Measurements from ENCODE around the gene TSBP1.
A peak's percentile ranks its signal among the peaks of the same experiment; 100 is the strongest.
"Not testable (repeated sequence)": the region's sequence is repeated elsewhere in the genome, so short reads cannot be mapped to it uniquely, and the experiment has no call there.

The TSBP1 gene

GRCh38 chr6:32271429-32271828 lies 100.3 kb downstream of the TSBP1 start:
- H3K9me2 ChIP-seq (replicated peaks; ENCODE audit: insufficient read depth, low read length): no peaks in the 10 kb centered on the region
- H3K4me2 ChIP-seq (ENCODE audit: low read depth, low read length, poor library complexity, severe bottlenecking): peak overlapping the region; percentile 51
- peaks cover 18% of the 10 kb centered on the region for H3F3A ChIP-seq (ENCODE audit: insufficient read depth)

GRCh38 chr6:32268459-32268858 lies 103.2 kb downstream of the TSBP1 start:
- peak overlapping the region; percentile 8 for H3K4me3 ChIP-seq (ENCODE audit: insufficient read depth, low read length, poor library complexity, severe bottlenecking)
- peak overlapping the region; percentile 9 for H2AFZ ChIP-seq (ENCODE audit: low read depth, low read length, severe bottlenecking)
- H3K4me2 ChIP-seq (ENCODE audit: low read depth, low read length, poor library complexity, severe bottlenecking): peak overlapping the region; percentile 53

More at GRCh38 chr6:32271429-32271828, 100.3 kb downstream of the TSBP1 start:
- peaks cover 6% of the 10 kb centered on the region; the same call in 1 of the 2 replicates for H3K36me3 ChIP-seq (ENCODE audit: low read length)
- H3K27ac ChIP-seq (ENCODE audit: low read depth, low read length): peak overlapping the region; percentile 62
- no peaks in the 10 kb centered on the region for H3K79me2 ChIP-seq (ENCODE audit: insufficient read depth, low read length)
- TF ChIP-seq EZH2phosphoT487 (conservative IDR thresholded peaks at IDR 0.05; ENCODE audit: low read length) (no peak), CTCF (IDR thresholded peaks at IDR 0.05; ENCODE audit: insufficient read depth, low read length, poor library complexity, severe bottlenecking) (no peak)
- no peak overlapping the region for H3K4me3 ChIP-seq (ENCODE audit: insufficient read depth, low read length, poor library complexity, severe bottlenecking)
- H3K9ac ChIP-seq (ENCODE audit: low read length): no peak overlapping the region
- H4K20me1 ChIP-seq (ENCODE audit: low read depth, low read length): no peaks in the 10 kb centered on the region
- no peaks in the 10 kb centered on the region for H3K9me3 ChIP-seq (ENCODE audit: insufficient read depth, low read length)
- H2AFZ ChIP-seq (ENCODE audit: low read depth, low read length, severe bottlenecking): no peak overlapping the region
- H3K27me3 ChIP-seq (ENCODE audit: low read length): no peaks in the 10 kb centered on the region

GRCh38 chr6:32267035-32267434 lies 104.7 kb downstream of the TSBP1 start:
- no peaks in the 10 kb centered on the region for H3K9me3 ChIP-seq (ENCODE audit: insufficient read depth, low read length)
- no peaks in the 10 kb centered on the region for H3K9me2 ChIP-seq (replicated peaks; ENCODE audit: insufficient read depth, low read length)
- H3K36me3 ChIP-seq (ENCODE audit: low read length): peaks cover 15% of the 10 kb centered on the region; the same call in 1 of the 2 replicates
- peak overlapping the region; percentile 16 for H3K4me3 ChIP-seq (ENCODE audit: insufficient read depth, low read length, poor library complexity, severe bottlenecking)
- peak overlapping the region; percentile 93 for H3K27ac ChIP-seq (ENCODE audit: low read depth, low read length)
- H3K9ac ChIP-seq (ENCODE audit: low read length): peak overlapping the region; percentile 43
- no peaks in the 10 kb centered on the region for H4K20me1 ChIP-seq (ENCODE audit: low read depth, low read length)
- no peaks in the 10 kb centered on the region for H3K79me2 ChIP-seq (ENCODE audit: insufficient read depth, low read length)
- no peak overlapping the region for H2AFZ ChIP-seq (ENCODE audit: low read depth, low read length, severe bottlenecking)
- peak overlapping the region; percentile 53 for H3K4me2 ChIP-seq (ENCODE audit: low read depth, low read length, poor library complexity, severe bottlenecking)
- TF ChIP-seq EZH2phosphoT487 (conservative IDR thresholded peaks at IDR 0.05; ENCODE audit: low read length): no peak
- H3K27me3 ChIP-seq (ENCODE audit: low read length): no peaks in the 10 kb centered on the region
- H3F3A ChIP-seq (ENCODE audit: insufficient read depth): peaks cover 22% of the 10 kb centered on the region

More at GRCh38 chr6:32268459-32268858, 103.2 kb downstream of the TSBP1 start:
- not testable (repeated sequence) for H3K9me3 ChIP-seq (ENCODE audit: insufficient read depth, low read length); H4K20me1 ChIP-seq (ENCODE audit: low read depth, low read length); H3K79me2 ChIP-seq (ENCODE audit: insufficient read depth, low read length); H3K9me2 ChIP-seq (replicated peaks; ENCODE audit: insufficient read depth, low read length); H3K27me3 ChIP-seq (ENCODE audit: low read length)
- Histone ChIP-seq H3K27ac (ENCODE audit: low read depth, low read length) (peak overlapping the region; percentile 93), H3K9ac (ENCODE audit: low read length) (peak overlapping the region; percentile 43), H3F3A (ENCODE audit: insufficient read depth) (peaks cover 22% of the 10 kb centered on the region), H3K36me3 (ENCODE audit: low read length) (peaks cover 15% of the 10 kb centered on the region; the same call in 1 of the 2 replicates)

- not testable (repeated sequence) for H3K4me3 ChIP-seq (ENCODE audit: insufficient read depth, low read length, poor library complexity, severe bottlenecking); H3K9ac ChIP-seq (ENCODE audit: low read length); H3K36me3 ChIP-seq (ENCODE audit: low read length); H3K9me2 ChIP-seq (replicated peaks; ENCODE audit: insufficient read depth, low read length); H4K20me1 ChIP-seq (ENCODE audit: low read depth, low read length); H3K27me3 ChIP-seq (ENCODE audit: low read length); H2AFZ ChIP-seq (ENCODE audit: low read depth, low read length, severe bottlenecking); H3K9me3 ChIP-seq (ENCODE audit: insufficient read depth, low read length); H3K27ac ChIP-seq (ENCODE audit: low read depth, low read length)
- Histone ChIP-seq H3F3A (ENCODE audit: insufficient read depth) (peaks cover 11% of the 10 kb centered on the region; the same call in 1 of the 2 replicates), H3K4me2 (ENCODE audit: low read depth, low read length, poor library complexity, severe bottlenecking) (peak overlapping the region; percentile 96), H3K79me2 (ENCODE audit: insufficient read depth, low read length) (peaks cover 24% of the 10 kb centered on the region)
Observed at GRCh38 chr6:32257262-32257661, 114.4 kb downstream of the TSBP1 start.
